Stomach smooth muscle (tissue), 2 donors: ENCODE measurements around the gene POC1B.
A peak's percentile ranks its signal among the peaks of the same experiment; 100 is the strongest.

Experiments
- H3K27ac ChIP-seq: one replicate; pipeline ENCODE4 v1.7.0; 2013; ENCODE audit warnings: mild to moderate bottlenecking, low read length, inconsistent platforms
- H3K27me3 ChIP-seq, 2 donors: one replicate each; pipeline ENCODE4 v1.7.0; 2013; ENCODE audit warnings: low read length in 2 of 2; ENCODE audit not compliant: insufficient read depth in 2 of 2, control insufficient read depth in 1 of 2
- H3K36me3 ChIP-seq, 2 donors: one replicate each; pipeline ENCODE4 v1.7.0; 2013; ENCODE audit warnings: low read length in 2 of 2; ENCODE audit not compliant: control insufficient read depth in 2 of 2, insufficient read depth in 2 of 2
- H3K4me1 ChIP-seq: one replicate; pipeline ENCODE4 v1.7.0; 2013; ENCODE audit warnings: low read length; ENCODE audit not compliant: control insufficient read depth, insufficient read depth
- H3K4me3 ChIP-seq, 2 donors: one replicate each; pipeline ENCODE4 v1.7.0; 2013; ENCODE audit warnings: low read length in 2 of 2
- H3K9ac ChIP-seq, 2 donors: one replicate each; pipeline ENCODE4 v1.7.0; 2013; ENCODE audit warnings: low read length in 2 of 2, mild to moderate bottlenecking in 1 of 2
- H3K9me3 ChIP-seq, 2 donors: one replicate each; pipeline ENCODE4 v1.7.0; 2013; ENCODE audit warnings: low read length in 2 of 2; ENCODE audit not compliant: control insufficient read depth in 2 of 2
- donor health status: healthy.
- donor health status: Pancreatic carcinoma.

POC1B gene

GRCh38 chr12:89400415-89400814 is 125.4 kb downstream of the POC1B start:
- Histone ChIP-seq H3K27me3 (no peaks in the 10 kb centered on the region), H3K36me3 (no peaks in the 10 kb centered on the region), H3K4me1 (no peaks in the 10 kb centered on the region), H3K9ac (no peak overlapping the region), H3K9me3 (no peaks in the 10 kb centered on the region), H3K27ac (no peak overlapping the region), H3K4me3 (no peak overlapping the region)

GRCh38 chr12:89395712-89396111 is 130.1 kb downstream of the POC1B start:
- Histone ChIP-seq H3K9ac (no peak overlapping the region), H3K4me1 (no peaks in the 10 kb centered on the region), H3K27me3 (no peaks in the 10 kb centered on the region), H3K36me3 (no peaks in the 10 kb centered on the region), H3K9me3 (no peaks in the 10 kb centered on the region), H3K27ac (no peak overlapping the region), H3K4me3 (no peak overlapping the region)

- Histone ChIP-seq H3K4me1 (no peaks in the 10 kb centered on the region), H3K9me3 (no peaks in the 10 kb centered on the region), H3K36me3 (no peaks in the 10 kb centered on the region), H3K4me3 (no peak overlapping the region), H3K9ac (no peak overlapping the region), H3K27me3 (no peaks in the 10 kb centered on the region), H3K27ac (no peak overlapping the region)
Measured at GRCh38 chr12:89393551-89394121, 132.2 kb downstream of the POC1B start.

- no peaks in the 10 kb centered on the region for H3K4me1 ChIP-seq
- H3K9me3 ChIP-seq, result no peaks in the 10 kb centered on the region
- no peak overlapping the region for H3K27ac ChIP-seq
- H3K9ac ChIP-seq, result no peak overlapping the region
- H3K27me3 ChIP-seq, result no peaks in the 10 kb centered on the region
- H3K36me3 ChIP-seq, result no peaks in the 10 kb centered on the region
- no peak overlapping the region for H3K4me3 ChIP-seq
Measured at GRCh38 chr12:89392391-89392790, 133.5 kb downstream of the POC1B start.

- no peaks in the 10 kb centered on the region for H3K36me3 ChIP-seq
- no peaks in the 10 kb centered on the region for H3K9me3 ChIP-seq
- no peaks in the 10 kb centered on the region for H3K27me3 ChIP-seq
- no peak overlapping the region for H3K9ac ChIP-seq
- no peak overlapping the region for H3K27ac ChIP-seq
- H3K4me3 ChIP-seq, result no peak overlapping the region
- no peaks in the 10 kb centered on the region for H3K4me1 ChIP-seq
Measured at GRCh38 chr12:89391726-89392336, 134.0 kb downstream of the POC1B start.

GRCh38 chr12:89390802-89391673 is 134.8 kb downstream of the POC1B start:
- Histone ChIP-seq H3K4me1 (no peaks in the 10 kb centered on the region), H3K27ac (no peak overlapping the region)

GRCh38 chr12:89389755-89390661 is 135.8 kb downstream of the POC1B start:
- Histone ChIP-seq H3K4me1 (peaks cover under 1% of the 10 kb centered on the region), H3K36me3 (no peaks in the 10 kb centered on the region), H3K9me3 (no peaks in the 10 kb centered on the region), H3K9ac (no peak overlapping the region), H3K27ac (no peak overlapping the region), H3K4me3 (no peak overlapping the region), H3K27me3 (no peaks in the 10 kb centered on the region)

More at GRCh38 chr12:89390802-89391673, 134.8 kb downstream of the POC1B start:
- Histone ChIP-seq H3K27me3 (no peaks in the 10 kb centered on the region), H3K9ac (no peak overlapping the region), H3K36me3 (no peaks in the 10 kb centered on the region), H3K9me3 (no peaks in the 10 kb centered on the region), H3K4me3 (no peak overlapping the region)

- peaks cover 15% of the 10 kb centered on the region for H3K4me1 ChIP-seq
- H3K4me3 ChIP-seq, result no peak overlapping the region
- no peaks in the 10 kb centered on the region for H3K27me3 ChIP-seq
- H3K9me3 ChIP-seq, result no peaks in the 10 kb centered on the region
- no peak overlapping the region for H3K9ac ChIP-seq
- no peak overlapping the region for H3K27ac ChIP-seq
- H3K36me3 ChIP-seq, result no peaks in the 10 kb centered on the region
Measured at GRCh38 chr12:89386138-89386537, 139.7 kb downstream of the POC1B start.

GRCh38 chr12:89384807-89385206 is 141.0 kb downstream of the POC1B start:
- H3K4me3 ChIP-seq, result no peak overlapping the region
- no peaks in the 10 kb centered on the region for H3K27me3 ChIP-seq
- H3K9ac ChIP-seq, result peak overlapping the region in 1 of 2 donors; percentile 18
- no peaks in the 10 kb centered on the region for H3K36me3 ChIP-seq
- peaks cover 15% of the 10 kb centered on the region for H3K4me1 ChIP-seq
- peak overlapping the region; percentile 76 for H3K27ac ChIP-seq
- H3K9me3 ChIP-seq, result no peaks in the 10 kb centered on the region

GRCh38 chr12:89384050-89384758 is 141.6 kb downstream of the POC1B start:
- H3K27me3 ChIP-seq, result no peaks in the 10 kb centered on the region
- H3K36me3 ChIP-seq, result no peaks in the 10 kb centered on the region
- H3K4me3 ChIP-seq, result peak overlapping the region in 1 of 2 donors; percentile 44
- peak overlapping the region; percentile 76 for H3K27ac ChIP-seq
- H3K4me1 ChIP-seq, result peaks cover 15% of the 10 kb centered on the region
- H3K9ac ChIP-seq, result peak overlapping the region; percentile 18 to 48
- no peaks in the 10 kb centered on the region for H3K9me3 ChIP-seq
